ENCODE measurements around the gene BRCC3.
"Not testable (repeated sequence)": the region's sequence is repeated elsewhere in the genome, so short reads cannot be mapped to it uniquely, and the experiment has no call there.

- not testable (repeated sequence) for TF ChIP-seq CTCF (IDR thresholded peaks at IDR 0.05); POLR2A (IDR thresholded peaks at IDR 0.05); POLR2AphosphoS5 (IDR thresholded peaks at IDR 0.05; ENCODE audit: insufficient read depth in 1 of 2, low read depth in 1 of 2)
These were observed 76.3 kb downstream of the BRCC3 start for GRCh38 chrX:155147612-155148011.
